Neural cell (in vitro differentiated cells): ENCODE measurements around the gene KRTAP10-7. TPM values are rescaled to one million over a fixed set of nuclear protein-coding genes. Genes with fewer than 3 reads are reported as not detected.
"Not testable (repeated sequence)": the region's sequence is repeated elsewhere in the genome, so short reads cannot be mapped to it uniquely, and the experiment has no call there.

Experiments used
- H2AFZ ChIP-seq: fragments of 200-600, 300-800 bp; sonication (generic), shearing (Covaris generic); 2 replicates; pipeline ENCODE4 v1.6.0; 2014; ENCODE audit warnings: low read depth, mild to moderate bottlenecking, antibody characterized with exemption, low read length, moderate library complexity
- H3F3A ChIP-seq: fragments of 200-600 bp; shearing (Covaris generic); 2 replicates; pipeline ENCODE4 v1.6.1; 2016; ENCODE audit warnings: mild to moderate bottlenecking, moderate library complexity, mixed read lengths, antibody characterized with exemption, low read length; ENCODE audit not compliant: insufficient read depth, poor library complexity, severe bottlenecking
- H3K27ac ChIP-seq: fragments of 200-600, 300-800 bp; sonication (generic), shearing (Covaris generic); 2 replicates; pipeline ENCODE4 v1.5.1; 2014; ENCODE audit warnings: mild to moderate bottlenecking, low read length, moderate library complexity
- H3K27me3 ChIP-seq: fragments of 300-800, 200-600 bp; sonication (generic), shearing (Covaris generic); 2 replicates; pipeline ENCODE4 v1.6.0; 2014; ENCODE audit warnings: mild to moderate bottlenecking, low read depth, low read length, moderate library complexity; ENCODE audit not compliant: insufficient read depth
- H3K36me3 ChIP-seq: fragments of 300-800, 200-600 bp; sonication (generic), shearing (Covaris generic); 2 replicates; pipeline ENCODE4 v1.5.1; 2014; ENCODE audit warnings: mild to moderate bottlenecking, antibody characterized with exemption, low read length, moderate library complexity; ENCODE audit not compliant: insufficient read depth
- H3K4me2 ChIP-seq: fragments of 300-800, 200-600 bp; sonication (generic), shearing (Covaris generic); 2 replicates; pipeline ENCODE4 v1.6.0; 2014; ENCODE audit warnings: mild to moderate bottlenecking, low read length
- H3K4me3 ChIP-seq: fragments of 300-800, 200-600 bp; sonication (generic), shearing (Covaris generic); 2 replicates; pipeline ENCODE4 v1.5.1; 2014; ENCODE audit warnings: mild to moderate bottlenecking, low read length, moderate library complexity
- H3K79me2 ChIP-seq: fragments of 200-600 bp; shearing (Covaris generic); replicated peaks from 2 replicates; pipeline ENCODE4 v1.6.0; 2014; ENCODE audit warnings: mild to moderate bottlenecking, low read length, moderate library complexity; ENCODE audit not compliant: insufficient read depth
- H3K9ac ChIP-seq: fragments of 300-800, 200-600 bp; sonication (generic), shearing (Covaris generic); 2 replicates; pipeline ENCODE4 v1.6.1; 2016; ENCODE audit warnings: mild to moderate bottlenecking, low read length, mixed read lengths
- H3K9me2 ChIP-seq: fragments of 200-600 bp; shearing (Covaris generic); 2 replicates; pipeline ENCODE4 v1.6.1; 2016; ENCODE audit warnings: mild to moderate bottlenecking, low read length, mixed read lengths; ENCODE audit not compliant: insufficient read depth
- H3K9me3 ChIP-seq: fragments of 200-600, 300-800 bp; sonication (generic), shearing (Covaris generic); 2 replicates; pipeline ENCODE4 v1.6.1; 2016; ENCODE audit warnings: mild to moderate bottlenecking, mixed run types, low read length, moderate library complexity, mixed read lengths
- H4K20me1 ChIP-seq: fragments of 200-600 bp; shearing (Covaris generic); 2 replicates; pipeline ENCODE4 v1.6.1; 2016; ENCODE audit warnings: mild to moderate bottlenecking, mixed run types; ENCODE audit not compliant: insufficient read depth
- EP300 ChIP-seq: fragments of 450-650 bp; conservative IDR thresholded peaks from 2 replicates; pipeline ENCODE4 v1.6.1; 2014; ENCODE audit warnings: antibody characterized with exemption, mild to moderate bottlenecking, moderate library complexity; ENCODE audit not compliant: poor library complexity, severe bottlenecking
- EZH2 ChIP-seq: fragments of 200-600, 300-800 bp; shearing (Covaris generic), sonication (generic); IDR thresholded peaks from 2 replicates; pipeline ENCODE4 v1.6.1; 2014; ENCODE audit warnings: antibody characterized with exemption, low read length, borderline replicate concordance, mild to moderate bottlenecking; ENCODE audit not compliant: insufficient read depth, poor library complexity, severe bottlenecking
- MXI1 ChIP-seq: fragments of 450-650 bp; conservative IDR thresholded peaks from 2 replicates; pipeline ENCODE4 v1.6.1; 2014; ENCODE audit warnings: antibody characterized with exemption, mild to moderate bottlenecking; ENCODE audit not compliant: poor library complexity, severe bottlenecking
- POLR2AphosphoS5 ChIP-seq: IDR thresholded peaks from 2 replicates; pipeline ENCODE4 v1.6.1; 2012
- RAD21 ChIP-seq: fragments of 450-650 bp; conservative IDR thresholded peaks from 2 replicates; pipeline ENCODE4 v1.6.1; 2014; ENCODE audit warnings: antibody characterized with exemption, mild to moderate bottlenecking, moderate library complexity
- SMC3 ChIP-seq: fragments of 450-650 bp; conservative IDR thresholded peaks from 2 replicates; pipeline ENCODE4 v1.6.1; 2014; ENCODE audit warnings: antibody characterized with exemption, mild to moderate bottlenecking, moderate library complexity; ENCODE audit not compliant: poor library complexity
- TAF1 ChIP-seq: IDR thresholded peaks from 2 replicates; pipeline ENCODE4 v1.6.1; 2012; ENCODE audit warnings: low read depth
- polyA plus RNA-seq: library from polyadenylated mRNA; depleted of rRNA; stranded (reverse); fragments of >200 nt; gene quantifications from 2 replicates; pipeline ENCODE4 v1.2.3, GENCODE V29; 2014
- TF ChIP-seq, protein P1 (sequence below): fragments of 450-650 bp; IDR thresholded peaks from 2 replicates; pipeline ENCODE4 v1.5.1; 2014; ENCODE audit warnings: antibody characterized with exemption, mild to moderate bottlenecking, moderate library complexity; ENCODE audit not compliant: poor library complexity, severe bottlenecking
- TF ChIP-seq, protein P2 (sequence below): IDR thresholded peaks from 2 replicates; pipeline ENCODE4 v1.6.1; 2012; ENCODE audit warnings: borderline replicate concordance

The KRTAP10-7 gene
- polyA plus RNA-seq, 1 donor from 2014 or later, result not detected

DNA sequence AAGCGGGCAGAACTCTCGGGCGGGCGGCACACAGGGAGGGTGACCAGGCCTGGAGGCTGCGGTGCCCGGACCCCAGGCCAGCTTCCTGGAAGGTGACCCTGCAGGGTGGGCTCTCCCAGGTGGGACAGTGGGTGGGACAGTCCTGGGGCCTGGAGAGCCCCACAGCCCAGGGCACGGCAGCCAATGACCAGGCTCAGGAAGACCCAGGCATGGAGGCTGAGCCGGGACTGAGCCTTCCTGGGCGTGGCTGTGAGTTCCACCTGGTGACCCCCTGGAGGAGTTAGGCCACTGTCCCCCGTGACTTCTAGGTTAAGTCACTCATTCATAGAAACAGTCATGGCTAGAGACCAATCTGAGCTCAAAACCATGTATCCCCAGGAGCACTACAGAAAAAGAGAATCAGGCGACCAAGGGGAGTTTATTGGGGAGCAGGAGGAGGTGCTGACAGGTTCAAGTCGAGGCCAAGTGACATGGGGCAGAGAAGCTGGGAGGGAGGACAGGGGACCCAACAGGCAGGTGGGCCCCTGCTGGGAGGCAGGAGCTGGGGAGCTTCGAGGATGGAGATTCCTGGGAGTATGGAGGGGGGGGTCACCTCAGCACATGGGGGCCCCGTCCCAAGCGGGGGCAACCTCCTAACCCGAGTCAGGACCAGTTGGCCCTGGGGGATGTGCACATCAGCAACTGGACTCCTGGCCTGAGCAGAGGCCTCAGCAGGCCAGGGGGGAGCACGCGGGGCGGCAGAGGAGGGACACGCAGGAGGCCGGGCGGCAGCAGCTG is 21.2 kb upstream of the KRTAP10-7 start:
- no peaks in the 10 kb centered on the region for H3F3A ChIP-seq
- H3K9me3 ChIP-seq, result no peaks in the 10 kb centered on the region
- H3K79me2 ChIP-seq, result no peaks in the 10 kb centered on the region
- no peak overlapping the region for H2AFZ ChIP-seq
- TF ChIP-seq EP300 (no peak), POLR2AphosphoS5 (no peak), SMC3 (no peak), TAF1 (no peak), EZH2 (no peak), MXI1 (no peak), RAD21 (no peak)
- TF ChIP-seq, protein P1, sequence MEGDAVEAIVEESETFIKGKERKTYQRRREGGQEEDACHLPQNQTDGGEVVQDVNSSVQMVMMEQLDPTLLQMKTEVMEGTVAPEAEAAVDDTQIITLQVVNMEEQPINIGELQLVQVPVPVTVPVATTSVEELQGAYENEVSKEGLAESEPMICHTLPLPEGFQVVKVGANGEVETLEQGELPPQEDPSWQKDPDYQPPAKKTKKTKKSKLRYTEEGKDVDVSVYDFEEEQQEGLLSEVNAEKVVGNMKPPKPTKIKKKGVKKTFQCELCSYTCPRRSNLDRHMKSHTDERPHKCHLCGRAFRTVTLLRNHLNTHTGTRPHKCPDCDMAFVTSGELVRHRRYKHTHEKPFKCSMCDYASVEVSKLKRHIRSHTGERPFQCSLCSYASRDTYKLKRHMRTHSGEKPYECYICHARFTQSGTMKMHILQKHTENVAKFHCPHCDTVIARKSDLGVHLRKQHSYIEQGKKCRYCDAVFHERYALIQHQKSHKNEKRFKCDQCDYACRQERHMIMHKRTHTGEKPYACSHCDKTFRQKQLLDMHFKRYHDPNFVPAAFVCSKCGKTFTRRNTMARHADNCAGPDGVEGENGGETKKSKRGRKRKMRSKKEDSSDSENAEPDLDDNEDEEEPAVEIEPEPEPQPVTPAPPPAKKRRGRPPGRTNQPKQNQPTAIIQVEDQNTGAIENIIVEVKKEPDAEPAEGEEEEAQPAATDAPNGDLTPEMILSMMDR, result no peak
- TF ChIP-seq, protein P2, sequence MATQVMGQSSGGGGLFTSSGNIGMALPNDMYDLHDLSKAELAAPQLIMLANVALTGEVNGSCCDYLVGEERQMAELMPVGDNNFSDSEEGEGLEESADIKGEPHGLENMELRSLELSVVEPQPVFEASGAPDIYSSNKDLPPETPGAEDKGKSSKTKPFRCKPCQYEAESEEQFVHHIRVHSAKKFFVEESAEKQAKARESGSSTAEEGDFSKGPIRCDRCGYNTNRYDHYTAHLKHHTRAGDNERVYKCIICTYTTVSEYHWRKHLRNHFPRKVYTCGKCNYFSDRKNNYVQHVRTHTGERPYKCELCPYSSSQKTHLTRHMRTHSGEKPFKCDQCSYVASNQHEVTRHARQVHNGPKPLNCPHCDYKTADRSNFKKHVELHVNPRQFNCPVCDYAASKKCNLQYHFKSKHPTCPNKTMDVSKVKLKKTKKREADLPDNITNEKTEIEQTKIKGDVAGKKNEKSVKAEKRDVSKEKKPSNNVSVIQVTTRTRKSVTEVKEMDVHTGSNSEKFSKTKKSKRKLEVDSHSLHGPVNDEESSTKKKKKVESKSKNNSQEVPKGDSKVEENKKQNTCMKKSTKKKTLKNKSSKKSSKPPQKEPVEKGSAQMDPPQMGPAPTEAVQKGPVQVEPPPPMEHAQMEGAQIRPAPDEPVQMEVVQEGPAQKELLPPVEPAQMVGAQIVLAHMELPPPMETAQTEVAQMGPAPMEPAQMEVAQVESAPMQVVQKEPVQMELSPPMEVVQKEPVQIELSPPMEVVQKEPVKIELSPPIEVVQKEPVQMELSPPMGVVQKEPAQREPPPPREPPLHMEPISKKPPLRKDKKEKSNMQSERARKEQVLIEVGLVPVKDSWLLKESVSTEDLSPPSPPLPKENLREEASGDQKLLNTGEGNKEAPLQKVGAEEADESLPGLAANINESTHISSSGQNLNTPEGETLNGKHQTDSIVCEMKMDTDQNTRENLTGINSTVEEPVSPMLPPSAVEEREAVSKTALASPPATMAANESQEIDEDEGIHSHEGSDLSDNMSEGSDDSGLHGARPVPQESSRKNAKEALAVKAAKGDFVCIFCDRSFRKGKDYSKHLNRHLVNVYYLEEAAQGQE, result no peak
- H3K4me3 ChIP-seq, result no peak overlapping the region
- no peak overlapping the region for H3K4me2 ChIP-seq
- H4K20me1 ChIP-seq, result no peaks in the 10 kb centered on the region
- H3K27me3 ChIP-seq, result no peaks in the 10 kb centered on the region
- no peak overlapping the region for H3K9ac ChIP-seq
- H3K27ac ChIP-seq, result no peak overlapping the region
- no peaks in the 10 kb centered on the region for H3K9me2 ChIP-seq
- H3K36me3 ChIP-seq, result no peaks in the 10 kb centered on the region

DNA sequence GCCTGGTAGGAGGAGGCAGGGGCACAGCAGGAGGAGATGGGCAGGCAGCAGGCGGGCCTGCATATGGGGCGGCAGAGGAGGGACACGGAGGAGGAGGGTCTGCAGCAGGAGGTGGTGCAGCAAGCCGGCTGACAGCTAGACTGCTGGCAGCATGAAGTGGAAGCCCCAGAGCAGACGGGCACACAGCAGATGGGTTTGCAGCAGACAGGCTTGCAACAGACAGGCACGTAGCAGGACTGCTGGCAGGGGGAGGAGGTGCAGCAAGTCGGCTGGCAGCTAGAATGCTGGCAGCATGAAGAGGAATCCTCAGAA is 20.6 kb upstream of the KRTAP10-7 start:
- H3K4me3 ChIP-seq, result no peak overlapping the region
- H3K27me3 ChIP-seq, result no peaks in the 10 kb centered on the region
- H3K9me2 ChIP-seq, result no peaks in the 10 kb centered on the region
- no peak overlapping the region for H3K27ac ChIP-seq
- no peaks in the 10 kb centered on the region for H3K9me3 ChIP-seq
- no peak overlapping the region for H3K9ac ChIP-seq
- no peak overlapping the region for H3K4me2 ChIP-seq
- H4K20me1 ChIP-seq, result no peaks in the 10 kb centered on the region
- TF ChIP-seq MXI1 (no peak), EP300 (no peak), TAF1 (no peak), SMC3 (no peak)
- no peaks in the 10 kb centered on the region for H3F3A ChIP-seq
- no peaks in the 10 kb centered on the region for H3K36me3 ChIP-seq
- H3K79me2 ChIP-seq, result no peaks in the 10 kb centered on the region
- H2AFZ ChIP-seq, result no peak overlapping the region

DNA sequence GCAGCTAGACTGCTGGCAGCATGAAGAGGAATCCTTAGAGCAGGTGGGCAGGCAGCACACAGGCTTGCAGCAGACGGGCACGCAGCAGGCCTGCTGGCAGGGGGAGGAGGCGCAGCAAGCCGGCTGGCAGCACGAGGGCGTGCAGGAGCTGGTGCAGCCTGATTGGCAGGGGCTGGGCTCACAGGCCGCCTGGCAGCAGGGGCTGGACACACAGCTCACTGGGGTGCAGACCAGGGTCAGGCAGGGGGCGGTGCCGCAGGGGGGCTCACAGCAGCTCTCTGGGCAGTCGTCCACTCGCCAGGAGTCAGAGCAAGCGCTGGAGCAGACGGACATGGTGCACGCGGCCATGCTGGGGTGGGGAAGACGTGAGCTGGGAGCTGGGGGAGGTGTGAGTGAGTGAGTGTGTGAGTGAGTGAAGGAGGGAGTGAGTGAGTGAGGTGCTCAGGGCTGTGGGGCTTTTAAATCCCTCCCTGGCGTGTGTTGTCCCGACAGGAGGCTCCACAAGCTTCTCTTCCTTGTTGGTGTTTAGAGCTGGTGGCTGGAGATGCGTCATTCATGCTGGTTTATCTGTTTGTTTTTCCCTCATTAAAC is 20.1 kb upstream of the KRTAP10-7 start, which contains the start of gene KRTAP10-5:
KRTAP10-5 (minus strand) TSS at position 374 of the 591 bp plus-strand sequence; CDS start at position 348, 26 bp downstream.
- H3K79me2 ChIP-seq, H3K9me2 ChIP-seq, H3K9ac ChIP-seq, H3K27me3 ChIP-seq, H4K20me1 ChIP-seq, H3K4me2 ChIP-seq, H3K36me3 ChIP-seq, H2AFZ ChIP-seq, H3K4me3 ChIP-seq, H3K9me3 ChIP-seq, H3K27ac ChIP-seq, H3F3A ChIP-seq: not testable (repeated sequence)
